Neuronal stem cell (in vitro differentiated cells): ENCODE results near the gene LY86.

ENCODE experiments used
- DNase-seq: peaks from one replicate; pipeline ENCODE4 v3.0.0-alpha.2; 2013; ENCODE audit warnings: low spot score
- H2AFZ ChIP-seq: one replicate; pipeline ENCODE4 v1.6.1; 2013; ENCODE audit warnings: mild to moderate bottlenecking, low read length, inconsistent platforms
- H2AK5ac ChIP-seq: 2 replicates; pipeline ENCODE4 v1.6.1; 2013; ENCODE audit warnings: low read depth, mild to moderate bottlenecking, inconsistent platforms, low read length, moderate library complexity, mixed read lengths
- H2BK120ac ChIP-seq: 2 replicates; pipeline ENCODE4 v1.6.1; 2013; ENCODE audit warnings: low read depth, mild to moderate bottlenecking, inconsistent platforms, low read length, moderate library complexity, mixed read lengths
- H2BK12ac ChIP-seq: one replicate; pipeline ENCODE4 v1.6.1; 2013; ENCODE audit warnings: low read length, inconsistent platforms
- H2BK15ac ChIP-seq: 2 replicates; pipeline ENCODE4 v1.6.1; 2013; ENCODE audit warnings: mild to moderate bottlenecking, low read length, inconsistent platforms, mixed read lengths
- H2BK5ac ChIP-seq: one replicate; pipeline ENCODE4 v1.6.1; 2013; ENCODE audit warnings: inconsistent platforms, mild to moderate bottlenecking, low read length, moderate library complexity
- H3K14ac ChIP-seq: one replicate; pipeline ENCODE4 v1.6.1; 2013; ENCODE audit warnings: low read length, inconsistent platforms
- H3K18ac ChIP-seq: 2 replicates; pipeline ENCODE4 v1.6.1; 2013; ENCODE audit warnings: low read length, inconsistent platforms
- H3K23ac ChIP-seq: 2 replicates; pipeline ENCODE4 v1.6.1; 2013; ENCODE audit warnings: low read depth, mild to moderate bottlenecking, mixed read lengths, low read length, inconsistent platforms; ENCODE audit not compliant: poor library complexity
- H3K27ac ChIP-seq: replicated peaks from 3 replicates; pipeline ENCODE4 v1.5.1; 2013; ENCODE audit warnings: low read length, inconsistent platforms
- H3K27me3 ChIP-seq, 3 experiments: 2 replicates each; pipeline ENCODE4 v1.6.1; 2013; ENCODE audit warnings: low read length in 3 of 3, mild to moderate bottlenecking in 2 of 3, inconsistent platforms in 1 of 3, low read depth in 1 of 3, mixed read lengths in 1 of 3, moderate library complexity in 1 of 3; ENCODE audit not compliant: control insufficient read depth in 3 of 3, insufficient read depth in 3 of 3
- H3K36me3 ChIP-seq, 2 donors: replicated peaks in 1 of 2; 2 replicates each; pipeline ENCODE4 v1.6.1; 2013; ENCODE audit warnings: low read length in 2 of 2; ENCODE audit not compliant: control insufficient read depth in 2 of 2, insufficient read depth in 2 of 2
- H3K4ac ChIP-seq: 2 replicates; pipeline ENCODE4 v1.6.1; 2013; ENCODE audit warnings: inconsistent platforms, mild to moderate bottlenecking, low read length, moderate library complexity
- H3K4me1 ChIP-seq, 2 donors: 1 replicate in 1 of 2; 2 replicates in 1 of 2; pipeline ENCODE4 v1.6.1; 2013; ENCODE audit warnings: low read length in 2 of 2, low read depth in 1 of 2; ENCODE audit not compliant: control insufficient read depth in 2 of 2, insufficient read depth in 1 of 2
- H3K4me2 ChIP-seq: one replicate; pipeline ENCODE4 v1.6.1; 2013; ENCODE audit warnings: mild to moderate bottlenecking, low read length, inconsistent platforms; ENCODE audit not compliant: insufficient read depth, poor library complexity, severe bottlenecking
- H3K4me3 ChIP-seq, 2 donors: 2 replicates each; pipeline ENCODE4 v1.5.1; 2013; ENCODE audit warnings: low read length in 2 of 2, mild to moderate bottlenecking in 2 of 2, inconsistent platforms in 1 of 2, moderate library complexity in 1 of 2
- H3K79me1 ChIP-seq: one replicate; pipeline ENCODE4 v1.6.1; 2013; ENCODE audit warnings: low read depth, mild to moderate bottlenecking, inconsistent platforms, low read length, moderate library complexity
- H3K9ac ChIP-seq: one replicate; pipeline ENCODE4 v1.6.1; 2013; ENCODE audit warnings: mild to moderate bottlenecking, low read depth, low read length, inconsistent platforms; ENCODE audit not compliant: poor library complexity
- H3K9me3 ChIP-seq, 2 donors: replicated peaks in 1 of 2; 2 replicates each; pipeline versions ENCODE3 to v1.6.1; 2013; ENCODE audit warnings: low read length in 2 of 2, mild to moderate bottlenecking in 2 of 2, inconsistent platforms in 1 of 2, low read depth in 1 of 2, mixed read lengths in 1 of 2, moderate library complexity in 1 of 2; ENCODE audit not compliant: control insufficient read depth in 2 of 2, insufficient read depth in 1 of 2
- H4K8ac ChIP-seq: one replicate; pipeline ENCODE4 v1.6.1; 2013; ENCODE audit warnings: low read depth, mild to moderate bottlenecking, inconsistent platforms, low read length, moderate library complexity
- H4K91ac ChIP-seq: one replicate; pipeline ENCODE4 v1.6.1; 2013; ENCODE audit warnings: low read length, low read depth, mild to moderate bottlenecking, inconsistent platforms; ENCODE audit not compliant: poor library complexity
- WGBS, 2 donors: extraction: QIAGEN DNeasy Blood & Tissue Kit; methylation state at CpG; one replicate each; pipeline ENCODE4 v1.1.7; 2013; ENCODE audit warnings: missing lambda C conversion rate in 2 of 2, mixed read lengths in 1 of 2; ENCODE audit not compliant: insufficient read length in 2 of 2, insufficient replicate concordance in 1 of 2; ENCODE audit errors: extremely low coverage in 2 of 2; 5-methylcytosine and 5-hydroxymethylcytosine counted together

The LY86 gene

GRCh38 chr6:6640926-6641325 is 52.4 kb downstream of the LY86 start:
- no CpG with 5 or more reads among the region's 4 CpGs for WGBS, 2 donors

GRCh38 chr6:6643398-6643797 is 54.9 kb downstream of the LY86 start:
- no peak overlapping the region for H3K18ac ChIP-seq
- no peak for DNase-seq
- no peak overlapping the region for H2BK120ac ChIP-seq
- H3K14ac ChIP-seq, result no peak overlapping the region
- no peak overlapping the region for H4K8ac ChIP-seq
- H3K4me3 ChIP-seq, result no peak overlapping the region
- H3K27ac ChIP-seq, result no peak overlapping the region
- no peak overlapping the region for H3K4ac ChIP-seq
- no peak overlapping the region for H4K91ac ChIP-seq
- H2BK5ac ChIP-seq, result no peak overlapping the region
- no peak overlapping the region for H2BK15ac ChIP-seq
- no peak overlapping the region for H2BK12ac ChIP-seq
- no peak overlapping the region for H3K4me2 ChIP-seq
- H3K27me3 ChIP-seq, result no peaks in the 10 kb centered on the region
- no peak overlapping the region for H3K23ac ChIP-seq
- H3K79me1 ChIP-seq, result no peaks in the 10 kb centered on the region
- no peak overlapping the region for H2AK5ac ChIP-seq
- no peak overlapping the region for H3K9ac ChIP-seq
- no peak overlapping the region for H2AFZ ChIP-seq
- peaks cover 0 to 3% of the 10 kb centered on the region in 2 donors for H3K9me3 ChIP-seq
- WGBS, 2 donors, result no CpG with 5 or more reads among the region's 8 CpGs
- no peaks in the 10 kb centered on the region for H3K4me1 ChIP-seq
- H3K36me3 ChIP-seq, result no peaks in the 10 kb centered on the region

More at GRCh38 chr6:6640926-6641325, 52.4 kb downstream of the LY86 start:
- no peaks in the 10 kb centered on the region for H3K4me1 ChIP-seq
- no peak overlapping the region for H3K18ac ChIP-seq
- H3K23ac ChIP-seq, result no peak overlapping the region
- H2BK5ac ChIP-seq, result no peak overlapping the region
- H3K9ac ChIP-seq, result no peak overlapping the region
- no peak overlapping the region for H2BK12ac ChIP-seq
- H2AK5ac ChIP-seq, result no peak overlapping the region
- no peak overlapping the region for H2BK15ac ChIP-seq
- H3K36me3 ChIP-seq, result no peaks in the 10 kb centered on the region
- H2AFZ ChIP-seq, result no peak overlapping the region
- no peaks in the 10 kb centered on the region for H3K9me3 ChIP-seq
- DNase-seq, result no peak
- H3K4me2 ChIP-seq, result no peak overlapping the region
- H4K91ac ChIP-seq, result no peak overlapping the region
- no peaks in the 10 kb centered on the region for H3K27me3 ChIP-seq
- H2BK120ac ChIP-seq, result no peak overlapping the region
- no peak overlapping the region for H3K14ac ChIP-seq
- H3K79me1 ChIP-seq, result no peaks in the 10 kb centered on the region
- H3K4ac ChIP-seq, result no peak overlapping the region
- H3K4me3 ChIP-seq, result no peak overlapping the region
- H4K8ac ChIP-seq, result no peak overlapping the region
- no peak overlapping the region for H3K27ac ChIP-seq

GRCh38 chr6:6645261-6645917 is 56.9 kb downstream of the LY86 start:
- Histone ChIP-seq H3K9ac (no peak overlapping the region), H3K9me3 (peaks cover 0 to 3% of the 10 kb centered on the region in 2 donors), H3K4me2 (no peak overlapping the region), H3K4ac (no peak overlapping the region), H3K14ac (no peak overlapping the region), H3K79me1 (no peaks in the 10 kb centered on the region), H2BK5ac (no peak overlapping the region), H3K27ac (no peak overlapping the region), H3K23ac (no peak overlapping the region), H3K18ac (no peak overlapping the region), H3K4me1 (no peaks in the 10 kb centered on the region), H3K27me3 (no peaks in the 10 kb centered on the region), H2BK12ac (no peak overlapping the region), H3K4me3 (no peak overlapping the region), H4K91ac (no peak overlapping the region), H2BK15ac (no peak overlapping the region), H3K36me3 (no peaks in the 10 kb centered on the region), H2AK5ac (no peak overlapping the region), H2BK120ac (no peak overlapping the region), H4K8ac (no peak overlapping the region), H2AFZ (no peak overlapping the region)
- WGBS, 2 donors, result no CpG with 5 or more reads among the region's 3 CpGs
- DNase-seq, result no peak

GRCh38 chr6:6646384-6646783 is 57.9 kb downstream of the LY86 start:
- WGBS, 2 donors, result no CpG with 5 or more reads among the region's 2 CpGs
- Histone ChIP-seq H3K4ac (no peak overlapping the region), H2AFZ (no peak overlapping the region), H3K79me1 (no peaks in the 10 kb centered on the region), H3K23ac (no peak overlapping the region), H3K27ac (no peak overlapping the region), H3K4me3 (no peak overlapping the region), H2AK5ac (no peak overlapping the region), H3K4me1 (no peaks in the 10 kb centered on the region), H3K9me3 (peaks cover 0 to 3% of the 10 kb centered on the region in 2 donors), H2BK15ac (no peak overlapping the region), H3K36me3 (no peaks in the 10 kb centered on the region), H3K14ac (no peak overlapping the region), H3K4me2 (no peak overlapping the region), H2BK5ac (no peak overlapping the region), H2BK120ac (no peak overlapping the region), H2BK12ac (no peak overlapping the region), H3K9ac (no peak overlapping the region), H3K27me3 (no peaks in the 10 kb centered on the region), H4K91ac (no peak overlapping the region), H4K8ac (no peak overlapping the region), H3K18ac (no peak overlapping the region)
- DNase-seq, result no peak
